ENCODE results near the gene NRIP3.
"Not testable (repeated sequence)": the region's sequence is repeated elsewhere in the genome, so short reads cannot be mapped to it uniquely, and the experiment has no call there.

Gene NRIP3

DNA sequence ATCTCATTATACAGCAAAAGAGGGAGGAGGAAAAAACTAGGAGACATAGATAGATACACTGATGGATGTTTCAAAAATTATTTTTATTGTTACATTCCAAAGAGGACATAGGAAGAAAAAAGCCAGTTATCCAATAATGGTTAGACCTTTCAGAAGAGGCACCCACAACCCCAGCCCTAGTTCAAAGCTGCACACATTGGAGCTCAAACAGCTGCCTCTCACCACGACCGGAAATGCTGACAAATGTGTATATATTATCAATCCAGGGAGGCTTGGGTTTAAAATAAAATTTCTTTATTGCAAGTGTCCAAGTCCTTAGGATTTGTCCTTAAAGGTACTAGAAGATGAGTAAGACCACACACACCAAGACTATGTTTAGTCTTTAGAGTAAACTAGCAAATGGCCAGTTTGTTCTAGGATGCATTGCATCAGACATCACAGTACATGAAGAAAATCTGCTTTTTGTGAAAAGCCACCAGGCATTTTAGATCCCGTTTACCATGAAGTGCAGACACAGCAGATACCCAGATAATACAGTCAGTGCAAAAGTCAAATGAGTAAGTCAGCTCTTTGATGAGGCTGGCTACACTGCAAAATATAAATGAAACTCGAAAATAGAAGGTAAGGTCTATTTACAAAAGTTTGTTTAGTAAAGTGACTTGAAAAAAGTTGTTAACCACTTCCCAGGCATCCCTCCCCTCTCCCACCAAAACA, 56.4 kb downstream of the NRIP3 start:
- no peak overlapping the region for H3K4me3 ChIP-seq (ENCODE audit: low read length)
- no peak for DNase-seq (ENCODE audit: low read depth)
- TF ChIP-seq, protein P1, sequence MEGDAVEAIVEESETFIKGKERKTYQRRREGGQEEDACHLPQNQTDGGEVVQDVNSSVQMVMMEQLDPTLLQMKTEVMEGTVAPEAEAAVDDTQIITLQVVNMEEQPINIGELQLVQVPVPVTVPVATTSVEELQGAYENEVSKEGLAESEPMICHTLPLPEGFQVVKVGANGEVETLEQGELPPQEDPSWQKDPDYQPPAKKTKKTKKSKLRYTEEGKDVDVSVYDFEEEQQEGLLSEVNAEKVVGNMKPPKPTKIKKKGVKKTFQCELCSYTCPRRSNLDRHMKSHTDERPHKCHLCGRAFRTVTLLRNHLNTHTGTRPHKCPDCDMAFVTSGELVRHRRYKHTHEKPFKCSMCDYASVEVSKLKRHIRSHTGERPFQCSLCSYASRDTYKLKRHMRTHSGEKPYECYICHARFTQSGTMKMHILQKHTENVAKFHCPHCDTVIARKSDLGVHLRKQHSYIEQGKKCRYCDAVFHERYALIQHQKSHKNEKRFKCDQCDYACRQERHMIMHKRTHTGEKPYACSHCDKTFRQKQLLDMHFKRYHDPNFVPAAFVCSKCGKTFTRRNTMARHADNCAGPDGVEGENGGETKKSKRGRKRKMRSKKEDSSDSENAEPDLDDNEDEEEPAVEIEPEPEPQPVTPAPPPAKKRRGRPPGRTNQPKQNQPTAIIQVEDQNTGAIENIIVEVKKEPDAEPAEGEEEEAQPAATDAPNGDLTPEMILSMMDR (conservative IDR thresholded peaks at IDR 0.05; ENCODE audit: low read depth, low read length), result no peak

DNA sequence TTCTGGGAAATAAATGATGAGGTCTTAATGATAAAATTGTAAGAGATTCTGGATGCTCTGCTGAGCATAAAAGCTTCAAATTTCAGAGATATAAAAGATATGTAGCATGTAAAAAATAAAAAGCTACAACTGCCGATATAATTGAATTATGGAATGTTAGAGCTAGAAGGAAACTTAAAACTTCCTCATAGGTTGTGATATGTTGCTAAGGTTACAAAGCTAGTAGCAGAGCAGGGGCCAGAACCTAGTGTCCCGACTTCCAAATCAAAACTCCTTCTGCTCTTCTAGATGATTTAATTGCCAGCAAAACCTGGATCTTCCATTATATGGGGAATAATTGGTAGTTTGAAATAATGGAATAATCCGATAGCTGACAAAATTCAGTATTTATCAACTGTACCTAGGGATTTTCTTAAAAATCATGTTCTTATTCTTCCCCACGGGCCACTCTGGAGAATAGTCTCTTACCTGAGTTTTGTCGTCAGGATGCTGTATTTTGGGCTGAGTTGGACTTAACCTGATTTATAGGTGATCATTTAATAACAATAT, 61.2 kb downstream of the NRIP3 start, which contains the start of gene ASCL3:
Gene ASCL3, minus strand, starts transcription at position 499 of the 549 bp plus-strand sequence. CDS start 4,855 bp downstream, outside the sequence.
- TF ChIP-seq, protein P1 (conservative IDR thresholded peaks at IDR 0.05; ENCODE audit: low read depth, low read length), result no peak
- H3K4me3 ChIP-seq (ENCODE audit: low read length), result no peak within 1 kb of the TSS
- DNase-seq (ENCODE audit: low read depth), result no peak

DNA sequence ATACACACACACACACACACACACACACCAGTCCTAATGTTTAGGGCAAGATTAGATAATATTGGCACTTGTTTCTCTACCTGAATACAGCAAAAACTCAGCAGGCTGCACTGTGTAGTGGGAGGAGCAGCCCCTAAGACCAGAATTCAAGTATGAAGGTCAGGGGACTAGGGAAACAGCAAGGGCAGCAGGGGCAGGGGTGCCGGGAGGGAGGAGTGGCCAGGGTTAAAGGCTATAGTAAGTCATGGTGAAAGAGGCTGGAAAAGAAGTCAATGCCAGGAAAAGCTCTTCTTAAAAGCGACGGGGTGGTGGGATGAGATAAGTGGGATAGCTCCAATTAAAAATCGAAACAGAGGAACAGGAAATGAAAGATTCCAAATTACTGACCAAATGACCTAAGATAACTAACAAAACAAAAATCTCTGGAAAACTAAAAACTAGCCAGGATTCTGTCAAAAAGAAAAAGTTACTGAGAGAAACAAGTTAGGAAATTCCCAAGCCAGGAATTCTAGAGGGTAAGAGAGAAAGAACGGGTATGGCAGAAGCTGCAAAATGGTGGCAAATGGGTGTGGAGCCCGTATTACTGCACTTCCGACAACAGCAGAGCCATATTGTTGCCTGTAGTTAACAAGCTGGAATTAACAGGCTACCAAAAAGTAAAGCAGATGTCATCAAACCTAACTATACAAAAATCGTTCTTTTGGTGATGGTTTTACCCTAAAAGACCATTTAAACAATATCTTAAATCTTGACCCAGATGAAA, 62.3 kb downstream of the NRIP3 start:
- DNase-seq (ENCODE audit: low read depth), result no peak
- H3K4me3 ChIP-seq (ENCODE audit: low read length), result no peak overlapping the region
- TF ChIP-seq, protein P1 (conservative IDR thresholded peaks at IDR 0.05; ENCODE audit: low read depth, low read length), result no peak

DNA sequence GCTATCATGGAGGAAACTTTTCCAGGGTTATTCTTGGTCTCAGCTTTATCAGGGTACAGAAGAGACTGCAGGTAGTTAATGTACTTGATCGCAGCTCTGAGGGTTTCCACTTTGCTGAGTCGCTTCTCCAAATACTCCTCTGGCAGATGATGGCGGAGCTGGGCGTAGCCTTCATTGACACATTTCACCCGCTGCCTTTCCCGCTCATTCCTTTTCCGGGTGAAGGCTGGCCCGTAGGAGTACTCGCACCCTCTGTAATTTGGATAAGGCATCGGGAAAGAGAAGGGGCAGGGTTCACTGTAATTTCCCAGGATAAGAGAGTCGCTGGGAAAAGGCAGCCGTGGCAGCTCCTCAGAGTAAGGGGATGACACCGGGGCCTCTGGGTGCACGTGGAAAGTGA, 66.1 kb downstream of the NRIP3 start:
- DNase-seq (ENCODE audit: low read depth), result no peak
- no peak overlapping the region for H3K4me3 ChIP-seq (ENCODE audit: low read length)
- TF ChIP-seq, protein P1 (conservative IDR thresholded peaks at IDR 0.05; ENCODE audit: low read depth, low read length), result no peak

DNA sequence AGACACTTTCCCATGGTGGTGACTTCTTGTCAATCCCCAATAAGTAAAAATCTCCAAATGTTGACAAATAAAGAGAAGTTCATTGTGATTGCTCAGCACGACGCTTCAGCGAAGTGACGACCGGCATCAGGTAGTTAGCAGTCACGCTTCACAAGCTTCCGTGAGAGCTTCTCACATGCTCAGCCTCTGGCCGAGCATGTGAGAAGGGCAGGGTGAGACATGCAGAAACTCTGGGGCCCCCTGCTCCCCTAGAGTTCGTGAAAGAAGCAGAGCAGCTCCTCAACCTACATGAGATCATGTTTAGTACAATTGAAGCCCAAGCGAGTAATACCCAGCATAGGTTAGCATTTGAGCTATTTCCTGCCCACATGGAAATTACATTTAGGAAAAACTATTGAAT, 66.6 kb downstream of the NRIP3 start:
- TF ChIP-seq, protein P1 (conservative IDR thresholded peaks at IDR 0.05; ENCODE audit: low read depth, low read length), result no peak

DNA sequence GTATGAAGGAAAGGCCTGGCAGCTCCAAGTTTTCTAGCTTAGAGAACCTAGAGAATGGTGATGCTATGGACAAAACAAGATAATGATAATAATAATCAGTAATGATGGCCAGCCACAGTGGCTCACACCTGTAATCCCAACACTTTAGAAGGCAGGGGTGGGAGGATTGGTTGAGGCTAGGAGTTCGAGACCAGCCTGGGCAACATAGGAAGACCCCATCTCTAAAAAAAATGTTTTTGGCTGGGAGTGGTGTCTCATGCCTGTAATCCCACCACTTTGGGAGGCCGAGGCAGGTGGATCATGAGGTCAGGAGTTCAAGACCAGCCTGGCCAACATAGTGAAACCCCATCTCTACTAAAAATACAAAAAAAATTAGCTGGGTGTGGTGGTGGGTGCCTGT, 68.0 kb downstream of the NRIP3 start:
- DNase-seq (ENCODE audit: low read depth); H3K4me3 ChIP-seq (ENCODE audit: low read length): not testable (repeated sequence)

More for the DNA sequence above, 66.6 kb downstream of the NRIP3 start:
- H3K4me3 ChIP-seq (ENCODE audit: low read length), result no peak overlapping the region
- DNase-seq (ENCODE audit: low read depth), result no peak

DNA sequence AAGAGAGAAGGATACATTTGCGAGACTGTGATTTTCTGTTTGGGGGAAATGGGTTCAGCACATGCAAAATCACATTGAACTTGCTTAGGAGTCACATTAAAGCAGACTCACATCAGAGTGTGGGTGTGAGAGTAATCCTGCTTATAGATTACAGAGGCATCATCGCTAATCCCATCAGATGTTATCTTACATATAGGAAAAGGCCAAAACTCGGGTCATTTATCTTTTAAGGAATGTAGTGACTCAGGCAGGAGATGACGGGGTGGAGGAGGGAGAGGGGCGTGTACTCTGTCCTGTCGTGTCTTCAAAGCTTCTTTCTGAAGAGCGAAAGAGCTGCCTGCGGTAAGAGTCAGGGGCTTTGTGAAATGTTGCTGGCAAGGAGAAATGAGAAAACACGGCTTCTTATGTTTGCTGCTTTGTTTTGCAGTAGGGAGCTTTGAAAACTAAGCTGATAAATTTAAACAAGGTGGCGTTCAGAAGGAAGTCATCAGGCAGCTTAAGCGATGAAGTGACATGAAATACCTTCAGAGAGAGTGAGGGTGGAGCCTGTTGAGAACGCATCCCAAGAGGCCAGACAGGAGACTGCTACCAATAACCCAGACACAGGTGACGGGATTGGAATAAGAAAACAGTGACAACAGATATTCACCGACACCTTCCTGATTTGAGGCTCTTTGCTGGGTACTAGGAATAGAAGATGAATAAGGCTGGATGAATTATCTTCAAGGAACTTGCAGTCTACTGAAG, 68.9 kb downstream of the NRIP3 start:
- TF ChIP-seq, protein P1 (conservative IDR thresholded peaks at IDR 0.05; ENCODE audit: low read depth, low read length), result no peak
- H3K4me3 ChIP-seq (ENCODE audit: low read length), result no peak overlapping the region
- peak; percentile 85 for DNase-seq (ENCODE audit: low read depth)
